Heart left ventricle (tissue), 16 donors: ENCODE measurements around the gene SMARCC1. TPM values are rescaled to one million over a fixed set of nuclear protein-coding genes. Genes with fewer than 3 reads are reported as not detected.

Experiments used
- ATAC-seq, 4 donors: fragments of 200-7000 bp; cut with Tn5 transposase; one replicate each; pipeline ENCODE4 v1.9.1; 2020 to 2022; ENCODE audit warnings: moderate library complexity in 4 of 4, mild to moderate bottlenecking in 3 of 4, moderate number of reproducible peaks in 1 of 4
- DNase-seq, 5 donors: peaks; one replicate each; pipeline ENCODE4 v3.0.0-alpha.2; 2020
- H3K27ac ChIP-seq, 12 donors: fragments of 200-600 bp; sonication (generic) in 4 of 12; one replicate each; pipeline versions ENCODE4 v1.5.0 to v1.8.0; 2016 to 2022; ENCODE audit warnings: mild to moderate bottlenecking in 2 of 12
- H3K27me3 ChIP-seq, 9 donors: fragments of 200-600 bp; sonication (generic) in 2 of 9; one replicate each; pipeline versions ENCODE4 v1.5.1 to v1.8.0; 2016 to 2022; ENCODE audit warnings: mild to moderate bottlenecking in 3 of 9
- H3K36me3 ChIP-seq, 9 donors: fragments of 200-600 bp; sonication (generic) in 2 of 9; one replicate each; pipeline versions ENCODE4 v1.5.0 to v1.8.0; 2018 to 2022; ENCODE audit warnings: mild to moderate bottlenecking in 2 of 9
- H3K4me1 ChIP-seq, 12 donors: fragments of 200-600 bp; sonication (generic) in 4 of 12; one replicate each; pipeline versions ENCODE4 v1.5.0 to v1.8.0; 2016 to 2022; ENCODE audit warnings: mild to moderate bottlenecking in 3 of 12
- H3K4me3 ChIP-seq, 12 donors: fragments of 200-600 bp; sonication (generic) in 4 of 12; one replicate each; pipeline versions ENCODE4 v1.5.0 to v1.8.0; 2017 to 2022; ENCODE audit warnings: mild to moderate bottlenecking in 9 of 12, moderate library complexity in 4 of 12
- H3K9me3 ChIP-seq, 12 donors: fragments of 200-600 bp; sonication (generic) in 4 of 12; one replicate each; pipeline versions ENCODE4 v1.5.0 to v1.8.0; 2016 to 2022; ENCODE audit warnings: mild to moderate bottlenecking in 1 of 12
- POLR2A ChIP-seq, 2 donors: fragments of 450-650 bp; IDR thresholded peaks; one replicate each; pipeline ENCODE4 v1.6.1; 2017; ENCODE audit warnings: antibody characterized with exemption in 2 of 2, mild to moderate bottlenecking in 2 of 2, moderate library complexity in 2 of 2
- WGBS, 4 donors: extraction: QIAGEN DNeasy Blood & Tissue Kit in 2 of 4; methylation state at CpG; one replicate each; pipeline versions ENCODE4 v1.1.5 to v1.1.7; 2013 to 2018; 5-methylcytosine and 5-hydroxymethylcytosine counted together
- intact Hi-C, 10 donors: fragments of 100-400 bp; cut with DNase I; formaldehyde crosslinking; loops; one replicate each; pipeline versions ENCODE4 v1.11.1 to v1.14.2; 2022
- polyA plus RNA-seq, 2 donors: library from polyadenylated mRNA; stranded (reverse); fragments of 200-250 nt; gene quantifications; one replicate each; pipeline ENCODE4 v1.2.3, GENCODE V29; 2013
- total RNA-seq, 9 donors: library from RNA; depleted of rRNA in 2 of 9; stranded (reverse); fragments of >200 nt in 2 of 9; fragmentation: NEBNext Ultra II Directional in 3 of 9; extraction: Animal tissue kit (Norgen Biotek cat#: 25700) in 3 of 9; gene quantifications; one replicate each; pipeline versions ENCODE4 v1.1.0 to v1.2.4, GENCODE V29; 2016 to 2023
- TF ChIP-seq, protein P1 (sequence below), 12 donors: fragments of 200-600 bp; sonication (generic) in 4 of 12; IDR thresholded peaks; one replicate each; pipeline versions ENCODE4 v1.5.0 to v1.8.0; 2018 to 2022; ENCODE audit warnings: antibody characterized with exemption in 12 of 12, mild to moderate bottlenecking in 5 of 12
- donor health status: ischemic (EF 13 %, LVEDD 7.1; RV severe dilation, severe dysfunction).
- donor health status: healthy with polysubstance abuse.
- donor health status: DM: no; HTN: yes; CAD: no.
- donor health status: DM: no; HTN: no; CAD: no.
- donor health status: ischemic (EF 25% LVEDD 6.9; RV normal size, moderate dysfunction).
- donor health status: ischemic (EF 25% LVEDD 5.7; RV mildly dilated, moderate dysfunction).
- donor health status: healthy.
- donor health status: DM: yes; HTN: yes; CAD: no.
- donor health status: ischemic (EF 35%, LVEDD 5.7; RV mildly dilated, moderate dysfunction).
- donor health status: nonischemic (EF 11% LVEDD 7.7; RV severe dilation, severe dysfunction).
- donor health status: DM: yes; HTN: yes; CAD: no.
- donor health status: PGD.
- donor health status: ischemic (EF 29% LVEDD 5.4; RV normal size, mild dysfunction).
- donor health status: nonischemic (EF 23%, LVEDD 6.1; RV moderate dilation, normal function).

The SMARCC1 gene
- total and polyA plus RNA-seq, 11 donors = 5.8 to 31.4 (median 25.5) TPM

DNA sequence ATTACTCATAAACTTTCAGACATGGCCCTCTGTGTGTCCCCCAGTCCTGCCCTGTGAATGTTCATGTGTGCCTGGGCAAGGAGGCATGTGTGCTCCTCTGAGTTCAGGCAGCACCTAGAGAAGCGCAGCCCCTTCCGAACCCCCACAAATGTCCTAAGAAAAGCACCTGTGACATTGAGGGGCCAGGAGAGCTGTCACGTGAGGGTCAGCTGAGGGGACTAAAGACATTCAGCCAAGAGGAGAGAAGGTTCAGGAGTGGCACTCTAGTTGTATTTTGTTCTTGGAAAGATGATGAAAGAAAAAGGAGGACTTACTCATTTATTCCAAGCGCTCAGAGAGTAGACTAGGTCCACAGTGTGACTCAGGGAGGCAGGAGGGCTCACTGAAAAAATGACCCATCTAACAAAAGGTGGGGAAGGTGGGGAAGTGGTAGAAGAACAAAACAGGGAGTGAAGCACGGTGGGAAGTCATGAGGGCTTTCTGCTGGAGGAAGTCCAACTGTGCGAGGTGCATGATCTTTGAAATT, 240.0 kb downstream of the SMARCC1 start:
- no peaks in the 10 kb centered on the region for H3K9me3 ChIP-seq
- no peaks in the 10 kb centered on the region for H3K36me3 ChIP-seq
- no peak overlapping the region for H3K4me3 ChIP-seq
- TF ChIP-seq, protein P1, sequence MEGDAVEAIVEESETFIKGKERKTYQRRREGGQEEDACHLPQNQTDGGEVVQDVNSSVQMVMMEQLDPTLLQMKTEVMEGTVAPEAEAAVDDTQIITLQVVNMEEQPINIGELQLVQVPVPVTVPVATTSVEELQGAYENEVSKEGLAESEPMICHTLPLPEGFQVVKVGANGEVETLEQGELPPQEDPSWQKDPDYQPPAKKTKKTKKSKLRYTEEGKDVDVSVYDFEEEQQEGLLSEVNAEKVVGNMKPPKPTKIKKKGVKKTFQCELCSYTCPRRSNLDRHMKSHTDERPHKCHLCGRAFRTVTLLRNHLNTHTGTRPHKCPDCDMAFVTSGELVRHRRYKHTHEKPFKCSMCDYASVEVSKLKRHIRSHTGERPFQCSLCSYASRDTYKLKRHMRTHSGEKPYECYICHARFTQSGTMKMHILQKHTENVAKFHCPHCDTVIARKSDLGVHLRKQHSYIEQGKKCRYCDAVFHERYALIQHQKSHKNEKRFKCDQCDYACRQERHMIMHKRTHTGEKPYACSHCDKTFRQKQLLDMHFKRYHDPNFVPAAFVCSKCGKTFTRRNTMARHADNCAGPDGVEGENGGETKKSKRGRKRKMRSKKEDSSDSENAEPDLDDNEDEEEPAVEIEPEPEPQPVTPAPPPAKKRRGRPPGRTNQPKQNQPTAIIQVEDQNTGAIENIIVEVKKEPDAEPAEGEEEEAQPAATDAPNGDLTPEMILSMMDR (IDR thresholded peaks at IDR 0.05) = no peak
- no peak for TF ChIP-seq POLR2A (IDR thresholded peaks at IDR 0.05)
- H3K4me1 ChIP-seq = no peaks in the 10 kb centered on the region
- H3K27me3 ChIP-seq = no peaks in the 10 kb centered on the region
- intact Hi-C loops = no loop called here
- 64 to 72% (median 66%) methylated on average over 6 of the region's 6 CpGs for WGBS, 4 donors
- ATAC-seq (no peak), DNase-seq (no peak)
- no peak overlapping the region for H3K27ac ChIP-seq

DNA sequence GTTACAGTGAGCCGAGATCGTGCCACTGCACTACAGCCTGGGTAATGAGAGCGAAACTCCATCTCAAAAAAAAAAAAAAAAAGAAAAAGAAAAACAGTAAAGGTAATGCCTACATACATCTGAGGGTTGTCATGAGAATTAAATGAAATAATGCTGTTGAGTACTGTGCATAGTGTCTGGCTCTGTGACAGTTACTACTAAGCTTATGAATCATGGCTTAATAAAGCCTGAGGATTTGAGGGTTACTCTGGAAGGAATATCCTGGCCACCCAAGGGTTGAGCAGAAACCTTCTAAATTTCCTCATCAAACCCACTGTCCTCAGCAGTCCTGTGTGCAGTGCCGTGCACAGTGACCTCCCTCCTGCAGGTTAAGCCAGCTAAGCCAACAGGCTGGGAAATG, 241.4 kb downstream of the SMARCC1 start:
- Histone ChIP-seq H3K36me3 (no peaks in the 10 kb centered on the region), H3K9me3 (no peaks in the 10 kb centered on the region), H3K4me1 (no peaks in the 10 kb centered on the region), H3K27ac (no peak overlapping the region), H3K27me3 (no peaks in the 10 kb centered on the region), H3K4me3 (no peak overlapping the region)
- no peak for ATAC-seq
- intact Hi-C loops = no loop called here
- 93 to 99% (median 95%) methylated on average over 4 of the region's 4 CpGs for WGBS, 4 donors
- no peak for DNase-seq
- no peak for TF ChIP-seq POLR2A (IDR thresholded peaks at IDR 0.05)
- TF ChIP-seq, protein P1 (IDR thresholded peaks at IDR 0.05) = no peak

DNA sequence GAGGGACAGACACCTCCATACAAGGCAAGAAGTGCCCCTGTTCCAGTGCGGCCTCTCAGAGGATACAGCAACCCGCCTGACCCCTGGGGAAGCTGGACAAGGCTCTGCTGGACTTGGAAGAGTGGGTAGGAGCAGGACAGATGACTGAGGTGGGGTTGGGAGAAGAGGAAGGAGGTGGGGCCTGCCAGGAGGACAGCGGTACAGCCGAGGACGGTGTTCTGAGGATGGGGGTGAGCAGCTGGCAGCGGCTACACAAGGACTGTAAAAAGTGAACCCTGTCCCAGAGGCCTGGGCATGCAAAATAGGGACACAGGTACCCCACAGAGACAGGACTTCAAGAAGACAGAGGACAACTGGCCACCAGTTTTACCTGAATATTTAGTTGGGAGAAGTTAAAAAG, 244.7 kb downstream of the SMARCC1 start:
- no peaks in the 10 kb centered on the region for H3K9me3 ChIP-seq
- 77 to 89% (median 84%) methylated on average over 6 of the region's 6 CpGs for WGBS, 4 donors
- no peaks in the 10 kb centered on the region for H3K27me3 ChIP-seq

DNA sequence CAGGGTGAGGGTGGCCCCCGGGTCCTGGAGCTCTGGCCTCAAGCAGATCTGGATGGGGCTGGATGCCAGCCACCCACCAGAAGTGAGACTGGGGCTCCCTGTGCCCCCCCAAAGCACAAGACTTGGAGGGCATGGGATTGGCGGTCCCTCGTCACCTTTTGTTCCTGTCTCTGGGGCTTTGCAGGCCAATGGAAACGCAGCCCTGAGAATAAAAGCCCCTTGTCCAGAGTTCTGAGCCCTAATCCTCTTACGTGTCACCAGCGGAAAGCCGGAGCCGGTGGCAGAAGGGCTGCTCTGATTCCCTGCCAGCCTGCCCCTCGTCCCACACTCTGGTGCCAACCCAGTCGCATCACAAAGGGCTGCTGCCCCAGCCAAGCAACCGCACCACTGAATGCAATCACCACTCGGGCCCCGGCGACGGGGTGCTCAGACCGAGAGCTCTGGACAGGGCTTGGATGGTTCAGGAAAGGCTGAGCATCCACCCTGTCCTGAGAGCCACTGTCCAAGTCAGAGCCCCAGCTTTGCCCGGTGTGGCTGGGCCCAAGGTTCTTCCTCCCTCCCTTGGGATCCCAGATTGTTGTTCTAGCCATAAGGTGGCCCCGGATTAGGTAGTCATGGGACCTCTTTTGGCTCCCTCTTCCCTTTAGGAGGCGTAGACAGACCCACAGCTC, 245.3 kb downstream of the SMARCC1 start:
- 90 to 93% (median 90%) methylated on average over 17 to 19 of the region's 19 CpGs for WGBS, 4 donors
- ATAC-seq (no peak), DNase-seq (no peak)
- Histone ChIP-seq H3K36me3 (no peaks in the 10 kb centered on the region), H3K4me3 (no peak overlapping the region), H3K27me3 (no peaks in the 10 kb centered on the region), H3K4me1 (no peaks in the 10 kb centered on the region), H3K27ac (no peak overlapping the region), H3K9me3 (no peaks in the 10 kb centered on the region)
- intact Hi-C loops = no loop called here
- TF ChIP-seq, protein P1 (IDR thresholded peaks at IDR 0.05) = no peak
- TF ChIP-seq POLR2A (IDR thresholded peaks at IDR 0.05) = no peak

More for the DNA sequence above, 244.7 kb downstream of the SMARCC1 start:
- intact Hi-C loops = no loop called here
- H3K4me1 ChIP-seq = no peaks in the 10 kb centered on the region
- no peak overlapping the region for H3K27ac ChIP-seq
- no peak for DNase-seq
- no peak overlapping the region for H3K4me3 ChIP-seq
- no peaks in the 10 kb centered on the region for H3K36me3 ChIP-seq
- TF ChIP-seq, protein P1 (IDR thresholded peaks at IDR 0.05) = no peak
- no peak for TF ChIP-seq POLR2A (IDR thresholded peaks at IDR 0.05)
- no peak for ATAC-seq

Other genes with a start within 250 kb of the SMARCC1 start
- under 1 TPM; 0.12 to 0.86 (median 0.25) TPM for gene CSPG5, start 203.0 kb downstream of the SMARCC1 start, total RNA-seq
- under 1 TPM in 1 of 2 donors, not detected in 1; 0.61 TPM for gene CSPG5, start 203.0 kb downstream of the SMARCC1 start, polyA plus RNA-seq
- 10 to 100 TPM; 41.2 to 74.4 (median 49.4) TPM for gene DHX30, start 21.2 kb upstream of the SMARCC1 start, total RNA-seq
- 10 to 100 TPM; 30.7 to 56.3 TPM for gene DHX30, start 21.2 kb upstream of the SMARCC1 start, polyA plus RNA-seq
- gene MAP4, start 234.5 kb upstream of the SMARCC1 start, total RNA-seq = 1,000 to 10,000 TPM in 2 of 9 donors, 100 to 1,000 TPM in 7; 484 to 1,422 (median 877) TPM
- gene MAP4, start 234.5 kb upstream of the SMARCC1 start, polyA plus RNA-seq = 100 to 1,000 TPM; 206 to 346 TPM